Cardiac fibroblast (primary cell): ENCODE data around the gene RGPD4.
"Not testable (repeated sequence)": the region's sequence is repeated elsewhere in the genome, so short reads cannot be mapped to it uniquely, and the experiment has no call there.

Experiments
- DNase-seq, 2 donors: peaks; one replicate each; pipeline versions ENCODE4 v3.0.0 to v3.0.0-alpha.2; 2010; ENCODE audit warnings: low read depth in 2 of 2
- H3K4me3 ChIP-seq, 2 donors: replicated peaks in 1 of 2; 1 replicate in 1 of 2; 2 replicates in 1 of 2; pipeline ENCODE4 v1.5.1; 2011; ENCODE audit warnings: low read depth in 2 of 2, low read length in 2 of 2, mild to moderate bottlenecking in 2 of 2, moderate library complexity in 1 of 2
- CTCF ChIP-seq: IDR thresholded peaks from one replicate; pipeline ENCODE4 v1.5.1; 2011; ENCODE audit warnings: low read depth, mild to moderate bottlenecking, low read length, inconsistent platforms

The RGPD4 gene

GRCh38 chr2:107822302-107822701, 4.4 kb upstream of the RGPD4 start:
- DNase-seq, result no peak
- no peak for TF ChIP-seq CTCF
- no peak overlapping the region for H3K4me3 ChIP-seq

GRCh38 chr2:107824451-107825205, 2.1 kb upstream of the RGPD4 start:
- DNase-seq, result no peak
- H3K4me3 ChIP-seq, result no peak overlapping the region
- no peak for TF ChIP-seq CTCF

- no peak for TF ChIP-seq CTCF
- H3K4me3 ChIP-seq, result no peak overlapping the region
- DNase-seq, result no peak
Observed at GRCh38 chr2:107825206-107825563, 1.5 kb upstream of the RGPD4 start.

GRCh38 chr2:107829514-107829913, 2.8 kb downstream of the RGPD4 start:
- not testable (repeated sequence) for DNase-seq, H3K4me3 ChIP-seq

- not testable (repeated sequence) for DNase-seq
Observed at GRCh38 chr2:107833152-107833551, 6.5 kb downstream of the RGPD4 start.

GRCh38 chr2:107833618-107834017, 6.9 kb downstream of the RGPD4 start:
- not testable (repeated sequence) for DNase-seq

More at GRCh38 chr2:107833152-107833551, 6.5 kb downstream of the RGPD4 start:
- not testable (repeated sequence) for H3K4me3 ChIP-seq

GRCh38 chr2:107916121-107916520, 89.4 kb downstream of the RGPD4 start:
- DNase-seq, H3K4me3 ChIP-seq: not testable (repeated sequence)

More at GRCh38 chr2:107833618-107834017, 6.9 kb downstream of the RGPD4 start:
- not testable (repeated sequence) for H3K4me3 ChIP-seq

GRCh38 chr2:107916696-107917370, 90.1 kb downstream of the RGPD4 start:
- H3K4me3 ChIP-seq, DNase-seq: not testable (repeated sequence)

- TF ChIP-seq CTCF, result no peak
- H3K4me3 ChIP-seq, result no peak overlapping the region
- DNase-seq, result no peak
Observed at GRCh38 chr2:107927034-107927534, 100.4 kb downstream of the RGPD4 start.
